ENCODE data around the gene GYG1. TPM values are rescaled to one million over a fixed set of nuclear protein-coding genes. Genes with fewer than 3 reads are reported as not detected.

Gene GYG1
- total and polyA plus RNA-seq, 2 experiments from 2014 or later = 26.2 to 57.2 TPM

DNA sequence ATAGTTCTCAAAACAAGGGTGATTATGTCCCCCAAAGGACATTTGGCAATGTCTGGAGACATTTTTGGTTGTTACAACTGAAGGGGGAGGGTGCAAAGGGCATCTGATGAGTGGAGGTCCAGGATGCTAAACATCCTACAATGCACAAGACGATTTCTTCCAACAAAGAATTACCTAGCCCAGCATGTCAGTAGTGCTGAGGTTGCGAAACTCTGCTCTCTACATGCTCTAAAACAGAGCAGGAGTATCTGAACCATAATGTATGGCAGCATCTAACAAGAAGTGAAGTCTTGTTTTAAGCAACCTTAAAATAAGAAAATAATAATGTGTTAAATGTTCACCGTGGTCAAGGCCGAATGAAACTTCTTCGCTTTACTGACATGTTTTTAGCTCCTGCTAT is 7.0 kb downstream of the GYG1 start:
- H3K9ac ChIP-seq = no peak overlapping the region; the same call in 1 of the 2 replicates
- no peaks in the 10 kb centered on the region for H3K9me3 ChIP-seq (ENCODE audit: low read depth)
- TF ChIP-seq EZH2phosphoT487 (IDR thresholded peaks at IDR 0.05; ENCODE audit: insufficient read depth, low read depth) (no peak), EZH2 (IDR thresholded peaks at IDR 0.05; ENCODE audit: insufficient read depth, poor library complexity, severe bottlenecking) (no peak)
- peaks cover 16% of the 10 kb centered on the region for H3F3A ChIP-seq (ENCODE audit: insufficient read depth)
- no peak overlapping the region for H3K4me3 ChIP-seq
- H3K27me3 ChIP-seq (replicated peaks; ENCODE audit: insufficient read depth) = no peaks in the 10 kb centered on the region
- in situ Hi-C loops (cut with MboI) = no loop called here
- H3K4me1 ChIP-seq (ENCODE audit: insufficient read depth) = peaks cover 13% of the 10 kb centered on the region; the same call in 1 of the 2 replicates
- peaks cover 18% of the 10 kb centered on the region for H3K36me3 ChIP-seq (ENCODE audit: low read depth)
- peak; percentile 34 for DNase-seq
- WGBS, 2 experiments (ENCODE audit: low coverage in 1 of 2, low lambda C conversion rate in 2 of 2, missing lambda C conversion rate in 2 of 2) = 86 to 89% methylated on average over 5 of the region's 5 CpGs
- H3K27ac ChIP-seq = peak overlapping the region; percentile 49
- peaks cover 17% of the 10 kb centered on the region for H3K79me2 ChIP-seq (ENCODE audit: insufficient read depth)
- peak overlapping the region; percentile 39 for H3K4me2 ChIP-seq (ENCODE audit: unreplicated experiment)
- no peaks in the 10 kb centered on the region for H3K9me2 ChIP-seq (ENCODE audit: insufficient read depth)
- H4K20me1 ChIP-seq (ENCODE audit: insufficient read depth) = no peaks in the 10 kb centered on the region; the same call in 1 of the 2 replicates
- H2AFZ ChIP-seq = 0 out of 2 replicates have a peak overlapping the region, but pooled peaks have one; percentile 64

DNA sequence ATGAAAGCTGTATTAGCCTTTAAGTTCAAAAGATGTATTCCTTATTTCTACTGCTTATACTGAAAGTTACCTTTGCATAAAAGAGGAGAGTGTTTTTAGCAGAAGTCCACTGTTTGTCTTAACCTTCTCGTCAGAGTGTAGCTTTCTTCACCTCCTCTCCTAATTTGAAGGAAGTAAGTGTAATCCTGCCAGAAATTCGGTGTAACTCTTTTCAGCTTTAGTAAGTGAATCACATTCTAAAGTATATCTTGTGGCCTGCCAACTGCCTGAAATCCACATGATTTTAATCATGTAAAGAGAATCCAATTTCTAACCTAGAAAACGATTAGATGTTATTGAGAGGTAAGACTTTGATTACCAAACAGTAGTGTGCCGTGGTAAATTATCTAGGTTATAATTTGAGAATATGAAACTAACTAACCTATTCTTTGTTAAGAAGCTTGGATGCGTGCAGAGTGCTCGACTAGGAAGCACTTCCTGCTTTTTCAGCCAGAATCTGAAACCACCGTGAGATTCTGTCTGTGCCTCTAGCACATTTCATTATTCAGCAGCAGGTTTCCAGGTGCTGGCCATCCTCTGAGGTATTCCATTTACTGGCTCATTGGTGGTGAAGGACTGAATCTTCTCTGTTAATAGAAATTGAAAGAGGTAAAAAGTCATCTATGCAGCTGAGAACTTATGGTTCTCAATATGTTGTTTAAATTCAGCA is 7.5 kb downstream of the GYG1 start:
- whole genome bisulfite sequencing, 2 experiments (ENCODE audit: low coverage in 1 of 2, low lambda C conversion rate in 2 of 2, missing lambda C conversion rate in 2 of 2) = 36 to 38% methylated on average over 7 of the region's 7 CpGs

GRCh38 chr3:148999806-149000205 is 8.5 kb downstream of the GYG1 start:
- Histone ChIP-seq H3K9ac (no peak overlapping the region), H3K4me3 (no peak overlapping the region), H2AFZ (no peak overlapping the region), H3K36me3 (ENCODE audit: low read depth) (peaks cover 17% of the 10 kb centered on the region), H3K9me2 (ENCODE audit: insufficient read depth) (no peaks in the 10 kb centered on the region), H3K4me1 (ENCODE audit: insufficient read depth) (peaks cover 21% of the 10 kb centered on the region), H3K79me2 (ENCODE audit: insufficient read depth) (0 out of 2 replicates have a peak, but pooled peaks cover 5% of the 10 kb centered on the region), H3K27me3 (replicated peaks; ENCODE audit: insufficient read depth) (no peaks in the 10 kb centered on the region), H3F3A (ENCODE audit: insufficient read depth) (peaks cover 19% of the 10 kb centered on the region), H3K27ac (no peak overlapping the region), H3K9me3 (ENCODE audit: low read depth) (no peaks in the 10 kb centered on the region), H4K20me1 (ENCODE audit: insufficient read depth) (no peaks in the 10 kb centered on the region; the same call in 1 of the 2 replicates), H3K4me2 (ENCODE audit: unreplicated experiment) (no peak overlapping the region)
- no peak for DNase-seq
- no peak for TF ChIP-seq EZH2 (IDR thresholded peaks at IDR 0.05; ENCODE audit: insufficient read depth, poor library complexity, severe bottlenecking)
- TF ChIP-seq EZH2phosphoT487 (IDR thresholded peaks at IDR 0.05; ENCODE audit: insufficient read depth, low read depth) = no peak
- in situ Hi-C loops (cut with MboI) = no loop called here
- 79 to 86% methylated on average over 3 of the region's 3 CpGs for WGBS, 2 experiments (ENCODE audit: low coverage in 1 of 2, low lambda C conversion rate in 2 of 2, missing lambda C conversion rate in 2 of 2)

More for the DNA sequence above, 7.5 kb downstream of the GYG1 start:
- in situ Hi-C loops (cut with MboI) = no loop called here
- Histone ChIP-seq H3K4me2 (ENCODE audit: unreplicated experiment) (peak overlapping the region; percentile 39), H3K79me2 (ENCODE audit: insufficient read depth) (peaks cover 11% of the 10 kb centered on the region), H3K9me3 (ENCODE audit: low read depth) (no peaks in the 10 kb centered on the region), H3K27me3 (replicated peaks; ENCODE audit: insufficient read depth) (no peaks in the 10 kb centered on the region), H3K36me3 (ENCODE audit: low read depth) (peaks cover 18% of the 10 kb centered on the region), H3K9me2 (ENCODE audit: insufficient read depth) (no peaks in the 10 kb centered on the region), H3K27ac (peak overlapping the region; percentile 49), H3K4me1 (ENCODE audit: insufficient read depth) (peaks cover 13% of the 10 kb centered on the region; the same call in 1 of the 2 replicates), H3F3A (ENCODE audit: insufficient read depth) (peaks cover 16% of the 10 kb centered on the region), H3K4me3 (no peak overlapping the region), H4K20me1 (ENCODE audit: insufficient read depth) (no peaks in the 10 kb centered on the region; the same call in 1 of the 2 replicates), H3K9ac (peak overlapping the region; percentile 40), H2AFZ (peak overlapping the region; percentile 64)
- no peak for TF ChIP-seq EZH2 (IDR thresholded peaks at IDR 0.05; ENCODE audit: insufficient read depth, poor library complexity, severe bottlenecking)
- no peak for TF ChIP-seq EZH2phosphoT487 (IDR thresholded peaks at IDR 0.05; ENCODE audit: insufficient read depth, low read depth)
- DNase-seq = peak; percentile 52

DNA sequence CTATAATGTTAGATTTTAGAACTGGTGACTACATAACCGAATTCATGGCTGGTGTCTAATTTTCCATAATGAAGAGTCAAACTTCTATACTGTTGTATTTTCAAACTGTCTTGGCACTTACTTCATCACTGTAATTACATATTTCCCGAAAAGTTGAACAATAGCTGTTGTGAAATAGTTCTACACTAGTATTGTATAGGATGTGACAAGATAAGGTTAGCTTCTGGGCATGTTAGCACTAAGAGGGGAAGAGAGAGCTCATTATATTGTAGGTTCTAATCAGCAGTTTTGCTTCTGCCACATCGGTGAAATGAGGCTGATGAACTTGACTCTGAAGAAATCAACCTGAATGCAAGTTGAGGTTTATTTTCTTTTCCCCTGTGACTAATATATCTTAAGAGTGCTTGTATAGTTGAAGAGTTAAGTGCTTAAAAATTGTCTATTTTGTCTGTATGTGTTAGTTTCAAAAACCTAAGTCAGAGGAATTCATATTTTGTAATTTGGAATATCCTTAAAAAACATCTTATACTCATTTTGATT is 8.9 kb downstream of the GYG1 start:
- H3K9ac ChIP-seq = no peak overlapping the region
- 0 out of 2 replicates have a peak, but pooled peaks cover 4% of the 10 kb centered on the region for H3K79me2 ChIP-seq (ENCODE audit: insufficient read depth)
- peaks cover 20% of the 10 kb centered on the region for H3F3A ChIP-seq (ENCODE audit: insufficient read depth)
- no peaks in the 10 kb centered on the region for H3K27me3 ChIP-seq (replicated peaks; ENCODE audit: insufficient read depth)
- no peaks in the 10 kb centered on the region for H3K9me3 ChIP-seq (ENCODE audit: low read depth)
- no peak overlapping the region for H2AFZ ChIP-seq
- no peaks in the 10 kb centered on the region; the same call in 1 of the 2 replicates for H4K20me1 ChIP-seq (ENCODE audit: insufficient read depth)
- no peak overlapping the region for H3K4me2 ChIP-seq (ENCODE audit: unreplicated experiment)
- peaks cover 26% of the 10 kb centered on the region for H3K4me1 ChIP-seq (ENCODE audit: insufficient read depth)
- H3K36me3 ChIP-seq (ENCODE audit: low read depth) = peaks cover 12% of the 10 kb centered on the region
- WGBS, 2 experiments (ENCODE audit: low coverage in 1 of 2, low lambda C conversion rate in 2 of 2, missing lambda C conversion rate in 2 of 2) = 95 to 98% methylated on average over 3 of the region's 3 CpGs
- H3K4me3 ChIP-seq = no peak overlapping the region
- no peak for DNase-seq
- TF ChIP-seq EZH2phosphoT487 (IDR thresholded peaks at IDR 0.05; ENCODE audit: insufficient read depth, low read depth) (no peak), EZH2 (IDR thresholded peaks at IDR 0.05; ENCODE audit: insufficient read depth, poor library complexity, severe bottlenecking) (no peak)
- in situ Hi-C loops (cut with MboI) = no loop called here
- H3K9me2 ChIP-seq (ENCODE audit: insufficient read depth) = no peaks in the 10 kb centered on the region
- H3K27ac ChIP-seq = no peak overlapping the region

Data from GM23248 (cell line).